ENCODE results near the gene ST6GALNAC1. TPM values are rescaled to one million over a fixed set of nuclear protein-coding genes. Genes with fewer than 3 reads are reported as not detected.

The ST6GALNAC1 gene
- polyA plus RNA-seq, 1 donor (not counting 4 experiments of a cell fraction or from before 2014, with no cell fraction given), result 0.46 TPM

DNA sequence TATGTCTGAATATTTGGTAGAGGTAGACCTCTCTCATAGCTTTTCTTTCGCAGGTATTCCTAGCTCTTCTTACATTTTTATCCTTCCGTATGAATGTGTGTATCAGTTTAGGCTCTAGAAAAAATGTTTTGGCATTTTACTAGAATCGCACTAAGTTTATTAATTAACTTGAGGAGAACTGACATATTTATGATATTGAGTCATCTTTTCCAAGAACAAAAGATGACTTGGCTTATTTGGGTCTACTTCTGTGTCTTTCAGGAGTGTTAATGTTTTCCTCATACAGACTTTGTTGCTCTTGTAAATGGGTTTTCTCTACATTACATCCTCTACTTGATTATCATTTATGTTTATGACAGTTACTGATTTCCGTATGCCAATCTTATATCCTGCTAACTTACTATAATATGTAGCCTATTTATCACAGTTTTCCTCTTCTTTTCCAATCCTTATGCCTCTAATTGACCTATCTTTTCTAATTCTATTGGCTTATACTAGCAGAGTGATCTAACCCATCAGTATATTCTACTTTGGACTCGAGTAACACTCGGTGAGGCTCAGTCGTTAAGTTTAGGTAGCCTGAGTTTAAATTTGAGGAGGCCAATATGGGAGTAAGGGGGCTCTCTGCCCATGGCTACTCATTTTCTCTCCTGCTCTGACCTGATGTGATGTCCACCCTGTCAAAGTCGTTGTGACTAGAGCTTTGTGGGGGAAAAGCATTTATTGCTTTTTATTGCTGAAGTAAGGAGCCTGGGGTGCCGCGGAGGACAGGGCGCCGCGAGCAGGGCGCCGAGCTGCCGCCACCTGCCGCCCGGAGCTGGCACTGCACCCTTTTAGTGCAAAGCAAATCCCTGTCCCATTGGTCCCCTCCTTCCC is 20.0 kb downstream of the ST6GALNAC1 start:
- dilution Hi-C loops (cut with MboI; ENCODE audit: extremely low pct_ligation_motif_present, low sequenced_read_pairs), result no loop called here
- DNase-seq (ENCODE audit: low read depth, low spot score) (no peak), FAIRE-seq (no peak)
- peak overlapping the region; percentile 71 for H3K4me2 ChIP-seq (ENCODE audit: control insufficient read depth, extremely low read depth, insufficient read depth, low read depth, low read length)
- no peaks in the 10 kb centered on the region for H4K20me1 ChIP-seq (ENCODE audit: control insufficient read depth, extremely low read depth, insufficient read depth, low read length)
- H3K27ac ChIP-seq (ENCODE audit: control insufficient read depth, insufficient read depth, low read length), result peak overlapping the region; percentile 29
- H3K9me3 ChIP-seq (ENCODE audit: control insufficient read depth, low read depth, low read length), result no peaks in the 10 kb centered on the region
- TF ChIP-seq, protein P1, sequence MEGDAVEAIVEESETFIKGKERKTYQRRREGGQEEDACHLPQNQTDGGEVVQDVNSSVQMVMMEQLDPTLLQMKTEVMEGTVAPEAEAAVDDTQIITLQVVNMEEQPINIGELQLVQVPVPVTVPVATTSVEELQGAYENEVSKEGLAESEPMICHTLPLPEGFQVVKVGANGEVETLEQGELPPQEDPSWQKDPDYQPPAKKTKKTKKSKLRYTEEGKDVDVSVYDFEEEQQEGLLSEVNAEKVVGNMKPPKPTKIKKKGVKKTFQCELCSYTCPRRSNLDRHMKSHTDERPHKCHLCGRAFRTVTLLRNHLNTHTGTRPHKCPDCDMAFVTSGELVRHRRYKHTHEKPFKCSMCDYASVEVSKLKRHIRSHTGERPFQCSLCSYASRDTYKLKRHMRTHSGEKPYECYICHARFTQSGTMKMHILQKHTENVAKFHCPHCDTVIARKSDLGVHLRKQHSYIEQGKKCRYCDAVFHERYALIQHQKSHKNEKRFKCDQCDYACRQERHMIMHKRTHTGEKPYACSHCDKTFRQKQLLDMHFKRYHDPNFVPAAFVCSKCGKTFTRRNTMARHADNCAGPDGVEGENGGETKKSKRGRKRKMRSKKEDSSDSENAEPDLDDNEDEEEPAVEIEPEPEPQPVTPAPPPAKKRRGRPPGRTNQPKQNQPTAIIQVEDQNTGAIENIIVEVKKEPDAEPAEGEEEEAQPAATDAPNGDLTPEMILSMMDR (optimal IDR thresholded peaks at IDR 0.05 in 1 of 3, IDR thresholded peaks at IDR 0.05 in 1 of 3, conservative IDR thresholded peaks at IDR 0.05 in 1 of 3; ENCODE audit: extremely low read depth in 1 of 3, insufficient read depth in 2 of 3, low read length in 3 of 3), result peak; percentile 80 to 98 (median 95)
- TF ChIP-seq EZH2 (IDR thresholded peaks at IDR 0.05; ENCODE audit: low read length), result no peak
- H2AFZ ChIP-seq (ENCODE audit: control insufficient read depth, low read length), result peak overlapping the region; percentile 64
- peak overlapping the region in 1 of 3 experiments; percentile 32 for H3K4me3 ChIP-seq (ENCODE audit: control insufficient read depth in 2 of 3, extremely low read depth in 1 of 3, insufficient read depth in 2 of 3, low read depth in 1 of 3, low read length in 3 of 3)
- H3K9ac ChIP-seq (ENCODE audit: control insufficient read depth, extremely low read depth, insufficient read depth, low read length), result peak overlapping the region; percentile 30
- no peaks in the 10 kb centered on the region for H3K79me2 ChIP-seq (ENCODE audit: control insufficient read depth, insufficient read depth, low read length)
- H3K9me1 ChIP-seq (ENCODE audit: control insufficient read depth, extremely low read depth, insufficient read depth, low read length), result no peaks in the 10 kb centered on the region
- H3K4me1 ChIP-seq (ENCODE audit: control insufficient read depth, extremely low read depth, insufficient read depth, low read length), result peaks cover 9% of the 10 kb centered on the region
- H3K27me3 ChIP-seq (ENCODE audit: control insufficient read depth, extremely low read depth, insufficient read depth, low read length), result peaks cover 5% of the 10 kb centered on the region
- no peaks in the 10 kb centered on the region for H3K36me3 ChIP-seq (ENCODE audit: control insufficient read depth in 2 of 2, extremely low read depth in 1 of 2, insufficient read depth in 2 of 2, low read length in 2 of 2)

DNA sequence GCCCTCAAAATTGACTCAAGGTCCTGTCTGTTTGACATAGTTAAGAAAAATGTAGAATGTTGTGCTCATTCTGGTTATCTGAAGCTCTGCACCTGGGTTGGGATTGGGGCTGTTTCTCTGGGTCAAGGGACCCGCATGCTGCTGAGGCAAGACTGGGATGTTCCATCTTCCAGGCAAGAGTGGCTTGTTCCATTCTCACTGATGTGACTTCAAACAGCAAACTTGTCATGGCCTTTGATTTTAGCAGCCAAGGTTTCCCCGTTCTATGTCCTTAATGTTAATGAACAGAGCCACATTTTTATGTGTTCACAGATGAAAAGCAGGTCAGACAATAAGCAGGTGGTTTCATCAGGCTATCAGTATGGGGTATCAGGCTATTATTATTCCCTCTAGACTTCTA is 25.7 kb downstream of the ST6GALNAC1 start:
- dilution Hi-C loops (cut with MboI; ENCODE audit: extremely low pct_ligation_motif_present, low sequenced_read_pairs), result no loop called here
- peaks cover 6% of the 10 kb centered on the region for H3K4me1 ChIP-seq (ENCODE audit: control insufficient read depth, extremely low read depth, insufficient read depth, low read length)
- no peaks in the 10 kb centered on the region for H3K27me3 ChIP-seq (ENCODE audit: control insufficient read depth, extremely low read depth, insufficient read depth, low read length)
- H2AFZ ChIP-seq (ENCODE audit: control insufficient read depth, low read length), result no peak overlapping the region
- no peak overlapping the region for H3K27ac ChIP-seq (ENCODE audit: control insufficient read depth, insufficient read depth, low read length)
- no peaks in the 10 kb centered on the region for H3K79me2 ChIP-seq (ENCODE audit: control insufficient read depth, insufficient read depth, low read length)
- no peak overlapping the region for H3K4me3 ChIP-seq (ENCODE audit: control insufficient read depth in 2 of 3, extremely low read depth in 1 of 3, insufficient read depth in 2 of 3, low read depth in 1 of 3, low read length in 3 of 3)
- H3K9ac ChIP-seq (ENCODE audit: control insufficient read depth, extremely low read depth, insufficient read depth, low read length), result no peak overlapping the region
- H3K4me2 ChIP-seq (ENCODE audit: control insufficient read depth, extremely low read depth, insufficient read depth, low read depth, low read length), result no peak overlapping the region
- FAIRE-seq, result no peak
- no peaks in the 10 kb centered on the region for H3K36me3 ChIP-seq (ENCODE audit: control insufficient read depth in 2 of 2, extremely low read depth in 1 of 2, insufficient read depth in 2 of 2, low read length in 2 of 2)
- no peak for DNase-seq (ENCODE audit: low read depth, low spot score)
- no peaks in the 10 kb centered on the region for H4K20me1 ChIP-seq (ENCODE audit: control insufficient read depth, extremely low read depth, insufficient read depth, low read length)
- no peaks in the 10 kb centered on the region for H3K9me3 ChIP-seq (ENCODE audit: control insufficient read depth, low read depth, low read length)
- TF ChIP-seq, protein P1 (optimal IDR thresholded peaks at IDR 0.05 in 1 of 3, IDR thresholded peaks at IDR 0.05 in 1 of 3, conservative IDR thresholded peaks at IDR 0.05 in 1 of 3; ENCODE audit: extremely low read depth in 1 of 3, insufficient read depth in 2 of 3, low read length in 3 of 3), result no peak
- TF ChIP-seq EZH2 (IDR thresholded peaks at IDR 0.05; ENCODE audit: low read length), result no peak
- no peaks in the 10 kb centered on the region for H3K9me1 ChIP-seq (ENCODE audit: control insufficient read depth, extremely low read depth, insufficient read depth, low read length)
